BLaER1 (cell line): ENCODE data around the gene MAB21L3.
A peak's percentile ranks its signal among the peaks of the same experiment; 100 is the strongest.

Experiments used
- H3K27ac ChIP-seq: shearing (Covaris generic); formaldehyde crosslinking; 2 replicates; pipeline ENCODE4 v1.8.1; 2022
- H3K27me3 ChIP-seq: shearing (Covaris generic); formaldehyde crosslinking; 2 replicates; pipeline ENCODE4 v1.8.1; 2022
- H3K36me3 ChIP-seq: shearing (Covaris generic); formaldehyde crosslinking; 2 replicates; pipeline ENCODE4 v1.8.1; 2022
- H3K4me1 ChIP-seq: shearing (Covaris generic); formaldehyde crosslinking; 2 replicates; pipeline ENCODE4 v1.8.1; 2022
- H3K4me2 ChIP-seq: shearing (Covaris generic); formaldehyde crosslinking; 2 replicates; pipeline ENCODE4 v1.8.1; 2022
- H3K4me3 ChIP-seq: shearing (Covaris generic); formaldehyde crosslinking; 2 replicates; pipeline ENCODE4 v1.8.1; 2022
- H3K9ac ChIP-seq: shearing (Covaris generic); formaldehyde crosslinking; 2 replicates; pipeline ENCODE4 v1.8.1; 2022
- H3K9me3 ChIP-seq: shearing (Covaris generic); formaldehyde crosslinking; 2 replicates; pipeline ENCODE4 v1.8.1; 2022
- H4K20me1 ChIP-seq: shearing (Covaris generic); formaldehyde crosslinking; 2 replicates; pipeline ENCODE4 v1.8.1; 2022
- Cebpa-rat ChIP-seq: shearing (Covaris generic); IDR thresholded peaks from 2 replicates; pipeline ENCODE4 v1.8.1; 2022

The MAB21L3 gene

GRCh38 chr1:116168277-116169032, 57.3 kb downstream of the MAB21L3 start:
- Histone ChIP-seq H3K36me3 (no peaks in the 10 kb centered on the region), H4K20me1 (no peaks in the 10 kb centered on the region), H3K27ac (peak overlapping the region; percentile 89), H3K4me2 (peak overlapping the region; percentile 94), H3K9ac (peak overlapping the region; percentile 79), H3K4me1 (peaks cover 19% of the 10 kb centered on the region), H3K4me3 (peak overlapping the region; percentile 74), H3K27me3 (no peaks in the 10 kb centered on the region), H3K9me3 (no peaks in the 10 kb centered on the region)
- TF ChIP-seq Cebpa-rat, result no peak

DNA sequence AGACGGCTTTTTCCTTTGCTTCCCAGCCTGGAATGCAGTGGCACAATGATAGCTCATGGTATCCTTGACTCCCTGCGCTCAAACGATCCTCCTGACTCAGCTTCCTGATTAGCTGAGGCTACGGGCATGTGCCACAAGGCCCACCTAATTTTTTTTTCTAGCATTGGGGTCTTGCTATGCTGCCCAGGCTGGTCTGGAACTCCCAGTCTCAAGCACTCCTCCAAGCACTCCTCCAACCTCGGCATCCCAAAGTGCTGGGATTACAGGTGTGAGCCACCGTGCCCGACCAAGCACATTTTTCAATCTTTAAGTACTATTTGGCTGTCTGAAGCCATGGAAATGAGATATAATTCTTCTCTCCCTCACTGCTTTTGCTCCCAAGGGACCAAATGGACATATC, 58.7 kb downstream of the MAB21L3 start:
- Histone ChIP-seq H3K9me3 (no peaks in the 10 kb centered on the region), H3K4me1 (peaks cover 19% of the 10 kb centered on the region), H4K20me1 (no peaks in the 10 kb centered on the region), H3K4me2 (no peak overlapping the region), H3K4me3 (no peak overlapping the region), H3K36me3 (no peaks in the 10 kb centered on the region), H3K9ac (no peak overlapping the region), H3K27ac (no peak overlapping the region), H3K27me3 (no peaks in the 10 kb centered on the region)
- TF ChIP-seq Cebpa-rat, result no peak

DNA sequence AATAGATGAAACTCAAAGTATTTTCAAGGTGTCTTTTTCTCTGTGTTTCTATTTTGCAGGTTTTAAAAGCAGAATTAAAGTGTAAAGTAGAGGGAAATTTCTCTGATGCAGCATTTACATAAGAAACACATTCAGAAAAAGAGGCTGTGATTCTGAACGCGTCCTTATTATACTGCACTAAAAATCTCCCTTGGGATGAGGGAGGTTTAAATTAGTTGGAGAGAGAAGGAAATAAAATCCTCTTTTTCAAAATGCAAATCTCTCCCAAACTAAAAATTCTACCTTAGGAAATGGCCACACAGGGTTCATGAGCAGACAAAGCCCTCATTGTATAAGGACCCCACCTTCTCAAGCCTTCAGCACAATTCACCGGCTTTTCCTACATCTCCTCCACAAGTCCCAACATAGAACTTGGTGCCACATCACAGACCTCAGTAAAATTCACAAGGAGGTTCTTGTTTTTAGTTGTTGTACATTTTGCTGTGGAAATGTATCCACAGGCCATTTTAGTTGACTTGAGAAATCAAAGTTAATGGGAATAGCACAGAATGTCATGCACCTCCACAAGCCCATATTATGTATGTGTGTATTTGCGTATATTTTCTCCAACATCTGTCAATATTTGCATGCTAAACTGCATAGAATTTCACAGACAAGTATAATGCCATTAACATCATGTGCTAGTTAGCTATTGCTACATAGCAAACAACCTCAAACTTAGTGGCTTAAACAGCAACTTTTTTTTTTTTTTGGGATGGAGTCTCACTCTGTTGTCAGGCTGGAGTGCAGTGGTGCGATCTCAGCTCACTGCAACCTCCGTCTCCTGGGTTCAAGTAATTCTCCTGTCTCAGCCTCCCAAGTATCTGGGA, 59.8 kb downstream of the MAB21L3 start:
- H3K4me1 ChIP-seq, result peaks cover 19% of the 10 kb centered on the region
- no peak overlapping the region for H3K4me3 ChIP-seq
- H3K27me3 ChIP-seq, result no peaks in the 10 kb centered on the region
- TF ChIP-seq Cebpa-rat, result no peak
- H3K27ac ChIP-seq, result no peak overlapping the region
- no peaks in the 10 kb centered on the region for H3K9me3 ChIP-seq
- no peak overlapping the region for H3K4me2 ChIP-seq
- no peaks in the 10 kb centered on the region for H3K36me3 ChIP-seq
- no peaks in the 10 kb centered on the region for H4K20me1 ChIP-seq
- no peak overlapping the region for H3K9ac ChIP-seq

GRCh38 chr1:116172666-116173065, 61.5 kb downstream of the MAB21L3 start:
- no peaks in the 10 kb centered on the region for H3K27me3 ChIP-seq
- H4K20me1 ChIP-seq, result no peaks in the 10 kb centered on the region
- peaks cover 15% of the 10 kb centered on the region for H3K4me1 ChIP-seq
- H3K4me3 ChIP-seq, result no peak overlapping the region
- TF ChIP-seq Cebpa-rat, result no peak
- no peak overlapping the region for H3K9ac ChIP-seq
- no peaks in the 10 kb centered on the region for H3K36me3 ChIP-seq
- no peak overlapping the region for H3K27ac ChIP-seq
- H3K4me2 ChIP-seq, result no peak overlapping the region
- H3K9me3 ChIP-seq, result no peaks in the 10 kb centered on the region

- TF ChIP-seq Cebpa-rat, result no peak
Observed at GRCh38 chr1:116175611-116176010, 64.4 kb downstream of the MAB21L3 start.

DNA sequence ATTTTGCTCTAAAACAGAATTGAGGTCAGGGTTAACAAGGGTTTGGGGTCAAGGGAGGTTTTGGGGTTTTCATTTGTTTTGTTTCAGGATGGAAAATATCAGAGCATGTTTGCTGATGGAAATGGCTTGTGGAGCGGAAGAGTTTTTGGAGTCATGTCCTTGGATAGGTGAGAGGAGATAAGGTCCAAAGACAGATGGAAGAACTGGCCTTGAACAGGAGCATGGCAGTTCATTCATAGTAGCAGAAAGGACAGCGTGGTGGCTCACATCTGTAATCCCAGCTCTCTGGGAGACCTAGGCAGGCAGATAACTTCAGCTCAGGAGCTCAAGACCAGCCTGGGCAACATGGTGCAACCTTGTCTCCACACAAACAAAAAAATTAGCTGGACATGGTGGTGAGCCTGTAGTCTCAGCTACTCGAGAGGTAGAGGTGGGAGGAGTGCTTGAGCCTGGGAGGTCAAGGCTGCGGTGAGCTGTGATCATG, 65.1 kb downstream of the MAB21L3 start:
- no peaks in the 10 kb centered on the region for H3K9me3 ChIP-seq
- H4K20me1 ChIP-seq, result no peaks in the 10 kb centered on the region
- no peaks in the 10 kb centered on the region for H3K27me3 ChIP-seq
- no peaks in the 10 kb centered on the region for H3K36me3 ChIP-seq
- H3K9ac ChIP-seq, result no peak overlapping the region
- H3K27ac ChIP-seq, result no peak overlapping the region
- H3K4me1 ChIP-seq, result no peaks in the 10 kb centered on the region
- H3K4me3 ChIP-seq, result no peak overlapping the region
- TF ChIP-seq Cebpa-rat, result no peak
- H3K4me2 ChIP-seq, result no peak overlapping the region

More at GRCh38 chr1:116175611-116176010, 64.4 kb downstream of the MAB21L3 start:
- no peaks in the 10 kb centered on the region for H3K27me3 ChIP-seq
- no peaks in the 10 kb centered on the region for H3K36me3 ChIP-seq
- H3K4me2 ChIP-seq, result no peak overlapping the region
- H3K9ac ChIP-seq, result no peak overlapping the region
- H3K27ac ChIP-seq, result no peak overlapping the region
- no peak overlapping the region for H3K4me3 ChIP-seq
- no peaks in the 10 kb centered on the region for H3K9me3 ChIP-seq
- H4K20me1 ChIP-seq, result no peaks in the 10 kb centered on the region
- H3K4me1 ChIP-seq, result no peaks in the 10 kb centered on the region

DNA sequence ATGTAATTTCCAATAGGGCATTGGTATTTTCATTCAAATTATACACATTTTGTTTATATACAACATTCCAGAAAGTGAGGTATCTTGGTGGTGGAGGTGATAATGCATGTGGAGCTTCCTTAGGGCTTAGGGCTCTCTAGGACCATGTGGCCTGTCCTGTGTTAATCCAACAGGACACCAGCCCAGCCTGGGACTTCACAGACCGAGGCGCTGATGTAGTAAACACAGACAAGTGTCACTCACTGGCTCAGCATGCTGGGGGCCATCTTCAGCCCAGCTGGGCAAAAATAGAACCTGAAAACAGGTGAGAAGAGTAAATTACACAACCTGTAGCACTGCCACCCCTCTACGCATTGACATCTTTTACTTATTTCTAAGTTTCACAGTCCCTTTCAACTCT, 66.7 kb downstream of the MAB21L3 start:
- H4K20me1 ChIP-seq, result no peaks in the 10 kb centered on the region

DNA sequence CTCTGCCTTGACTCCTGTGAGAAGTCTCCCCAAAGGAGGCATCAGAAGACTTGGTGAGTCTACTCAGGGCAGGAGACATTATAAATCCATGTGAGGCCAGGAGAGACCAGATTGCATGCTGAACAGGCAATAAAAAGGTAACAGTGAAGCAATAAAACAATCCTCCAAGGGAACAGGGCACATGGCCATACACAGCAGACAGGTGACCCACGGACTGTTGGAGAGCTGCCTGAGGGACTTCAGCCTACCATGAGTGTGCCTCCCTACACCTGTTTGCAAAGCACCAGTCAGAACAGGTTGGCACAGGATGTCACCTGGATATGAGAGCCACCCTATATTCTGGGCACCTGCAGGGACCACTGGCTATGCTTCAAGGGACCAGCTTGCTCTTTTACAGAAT, 67.6 kb downstream of the MAB21L3 start:
- H3K9ac ChIP-seq, result no peak overlapping the region
- no peak overlapping the region for H3K4me2 ChIP-seq
- H3K27ac ChIP-seq, result no peak overlapping the region
- TF ChIP-seq Cebpa-rat, result no peak
- H3K27me3 ChIP-seq, result no peaks in the 10 kb centered on the region
- no peaks in the 10 kb centered on the region for H4K20me1 ChIP-seq
- H3K9me3 ChIP-seq, result no peaks in the 10 kb centered on the region
- H3K36me3 ChIP-seq, result no peaks in the 10 kb centered on the region
- no peak overlapping the region for H3K4me3 ChIP-seq
- H3K4me1 ChIP-seq, result no peaks in the 10 kb centered on the region

More for the DNA sequence above, 66.7 kb downstream of the MAB21L3 start:
- H3K9ac ChIP-seq, result no peak overlapping the region
- no peaks in the 10 kb centered on the region for H3K36me3 ChIP-seq
- H3K9me3 ChIP-seq, result no peaks in the 10 kb centered on the region
- H3K27ac ChIP-seq, result no peak overlapping the region
- H3K4me2 ChIP-seq, result no peak overlapping the region
- H3K4me1 ChIP-seq, result no peaks in the 10 kb centered on the region
- H3K27me3 ChIP-seq, result no peaks in the 10 kb centered on the region
- TF ChIP-seq Cebpa-rat, result no peak
- no peak overlapping the region for H3K4me3 ChIP-seq

GRCh38 chr1:116179419-116179818, 68.2 kb downstream of the MAB21L3 start:
- H3K27me3 ChIP-seq, result no peaks in the 10 kb centered on the region
- H3K27ac ChIP-seq, result no peak overlapping the region
- no peak overlapping the region for H3K4me3 ChIP-seq
- no peaks in the 10 kb centered on the region for H4K20me1 ChIP-seq
- TF ChIP-seq Cebpa-rat, result no peak
- H3K9ac ChIP-seq, result no peak overlapping the region
- no peaks in the 10 kb centered on the region for H3K36me3 ChIP-seq
- no peak overlapping the region for H3K4me2 ChIP-seq
- no peaks in the 10 kb centered on the region for H3K9me3 ChIP-seq
- H3K4me1 ChIP-seq, result no peaks in the 10 kb centered on the region

- no peak overlapping the region for H3K27ac ChIP-seq
- no peak overlapping the region for H3K9ac ChIP-seq
- no peaks in the 10 kb centered on the region for H3K9me3 ChIP-seq
- H3K4me2 ChIP-seq, result no peak overlapping the region
- H3K36me3 ChIP-seq, result no peaks in the 10 kb centered on the region
- TF ChIP-seq Cebpa-rat, result no peak
- H3K4me3 ChIP-seq, result no peak overlapping the region
- no peaks in the 10 kb centered on the region for H4K20me1 ChIP-seq
- no peaks in the 10 kb centered on the region for H3K4me1 ChIP-seq
- no peaks in the 10 kb centered on the region for H3K27me3 ChIP-seq
Observed at GRCh38 chr1:116179964-116180363, 68.8 kb downstream of the MAB21L3 start.
